IMR-90 (cell line): Measurements from ENCODE around the gene RBM34. TPM values are rescaled to one million over a fixed set of nuclear protein-coding genes. Genes with fewer than 3 reads are reported as not detected.

Source experiments
- ATAC-seq: fragments of 200-7000 bp; cut with Tn5 transposase; 2 replicates; pipeline ENCODE4 v1.9.1; 2020; ENCODE audit warnings: low read depth, mild to moderate bottlenecking, moderate library complexity
- BruUV-seq: library from RNA; stranded (reverse); fragments of 400-500 nt; replicated peaks from 2 replicates; lab custom pipeline; 2021; lab: Mats Ljungman, UMichigan
- CTCF ChIA-PET: fragments of 300-600 bp; formaldehyde crosslinking; extraction: SDS; loops from one replicate; lab custom pipeline; 2021; ENCODE audit warnings: antibody characterized with exemption; lab: Yijun Ruan, JAX
- POLR2A ChIA-PET: fragments of 300-600 bp; sonication (Branson Sonifier 250); formaldehyde crosslinking; loops from one replicate; lab custom pipeline; 2022; ENCODE audit warnings: antibody characterized with exemption; ENCODE audit not compliant: unreplicated experiment; lab: Charles Lee
- DNase-seq: peaks from one replicate; pipeline ENCODE4 v3.0.0; 2013
- H2AFZ ChIP-seq: replicated peaks from 2 replicates; pipeline ENCODE3; 2013; ENCODE audit warnings: low read length, mild to moderate bottlenecking; ENCODE audit not compliant: poor library complexity
- H2AK5ac ChIP-seq: 2 replicates; pipeline ENCODE4 v1.6.1; 2013; ENCODE audit warnings: low read depth, low read length, inconsistent platforms
- H2AK9ac ChIP-seq: replicated peaks from 2 replicates; pipeline ENCODE3; 2013; ENCODE audit warnings: mild to moderate bottlenecking, low read depth, low read length, moderate library complexity; ENCODE audit not compliant: poor library complexity
- H2BK120ac ChIP-seq: 2 replicates; pipeline ENCODE4 v1.6.1; 2013; ENCODE audit warnings: low read depth, low read length, inconsistent platforms
- H2BK15ac ChIP-seq: 3 replicates; pipeline ENCODE4 v1.6.1; 2013; ENCODE audit warnings: low read depth, low read length, inconsistent platforms
- H2BK20ac ChIP-seq: 2 replicates; pipeline ENCODE4 v1.6.1; 2013; ENCODE audit warnings: low read depth, mild to moderate bottlenecking, inconsistent platforms, low read length, moderate library complexity
- H2BK5ac ChIP-seq: 2 replicates; pipeline ENCODE4 v1.6.1; 2013; ENCODE audit warnings: mild to moderate bottlenecking, low read depth, low read length, inconsistent platforms; ENCODE audit not compliant: poor library complexity, severe bottlenecking
- H3K14ac ChIP-seq: replicated peaks from 2 replicates; pipeline ENCODE4 v1.6.1; 2013; ENCODE audit warnings: low read depth, low read length, inconsistent platforms
- H3K18ac ChIP-seq: 2 replicates; pipeline ENCODE4 v1.6.1; 2013; ENCODE audit warnings: low read depth, low read length, control low read depth
- H3K23ac ChIP-seq: 2 replicates; pipeline ENCODE4 v1.6.1; 2013; ENCODE audit warnings: low read depth, low read length, inconsistent platforms
- H3K27ac ChIP-seq: 2 replicates; pipeline ENCODE4 v1.5.1; 2013; ENCODE audit warnings: mild to moderate bottlenecking, control low read depth, low read length; ENCODE audit not compliant: insufficient read depth
- H3K27me3 ChIP-seq: 2 replicates; pipeline ENCODE4 v1.6.1; 2013; ENCODE audit warnings: low read length; ENCODE audit not compliant: control insufficient read depth, insufficient read depth
- H3K36me3 ChIP-seq: 2 replicates; pipeline ENCODE4 v1.6.1; 2013; ENCODE audit warnings: low read length, mixed read lengths; ENCODE audit not compliant: control insufficient read depth, insufficient read depth
- H3K4ac ChIP-seq: 2 replicates; pipeline ENCODE4 v1.6.1; 2013; ENCODE audit warnings: low read depth, low read length, inconsistent platforms
- H3K4me1 ChIP-seq: 2 replicates; pipeline ENCODE4 v1.6.1; 2013; ENCODE audit warnings: low read length, mixed read lengths; ENCODE audit not compliant: control insufficient read depth, insufficient read depth
- H3K4me2 ChIP-seq: 2 replicates; pipeline ENCODE4 v1.6.1; 2013; ENCODE audit warnings: low read depth, mild to moderate bottlenecking, control low read depth, low read length, moderate library complexity
- H3K4me3 ChIP-seq: 2 replicates; pipeline ENCODE4 v1.5.1; 2013; ENCODE audit warnings: low read depth, mild to moderate bottlenecking, control low read depth, low read length, moderate library complexity; ENCODE audit not compliant: insufficient read depth
- H3K56ac ChIP-seq: 2 replicates; pipeline ENCODE4 v1.6.1; 2013; ENCODE audit warnings: low read length, inconsistent platforms; ENCODE audit not compliant: insufficient read depth; ENCODE audit errors: extremely low read depth
- H3K79me1 ChIP-seq, 2 experiments: 2 replicates each; pipeline ENCODE4 v1.6.1; 2013; ENCODE audit warnings: low read length in 2 of 2, inconsistent platforms in 1 of 2, low read depth in 1 of 2
- H3K9ac ChIP-seq: 2 replicates; pipeline ENCODE4 v1.6.1; 2013; ENCODE audit warnings: low read depth, low read length, control low read depth
- H3K9me1 ChIP-seq: 2 replicates; pipeline ENCODE4 v1.6.1; 2013; ENCODE audit warnings: low read length, inconsistent platforms; ENCODE audit not compliant: insufficient read depth
- H3K9me3 ChIP-seq: 2 replicates; pipeline ENCODE4 v1.6.1; 2013; ENCODE audit warnings: low read length; ENCODE audit not compliant: control insufficient read depth, insufficient read depth
- H4K20me1 ChIP-seq: 2 replicates; pipeline ENCODE4 v1.6.1; 2013; ENCODE audit warnings: low read length, inconsistent platforms; ENCODE audit not compliant: insufficient read depth
- H4K5ac ChIP-seq: 2 replicates; pipeline ENCODE4 v1.6.1; 2013; ENCODE audit warnings: mild to moderate bottlenecking, low read depth, low read length, control low read depth
- H4K8ac ChIP-seq, 2 experiments: 2 replicates each; pipeline ENCODE4 v1.6.1; 2013; ENCODE audit warnings: low read depth in 2 of 2, low read length in 2 of 2, control low read depth in 1 of 2, inconsistent platforms in 1 of 2
- H4K91ac ChIP-seq: 2 replicates; pipeline ENCODE4 v1.6.1; 2013; ENCODE audit warnings: low read depth, low read length, inconsistent platforms; ENCODE audit not compliant: insufficient read depth
- BHLHE40 ChIP-seq: fragments of 150-350 bp; IDR thresholded peaks from 2 replicates; pipeline ENCODE4 v1.6.1; 2016; ENCODE audit warnings: mild to moderate bottlenecking, low read depth, low read length
- CEBPB ChIP-seq: IDR thresholded peaks from 2 replicates; pipeline ENCODE4 v1.6.1; 2012; ENCODE audit warnings: low read depth, low read length, improper control_type of control experiment
- CHD1 ChIP-seq: IDR thresholded peaks from 2 replicates; pipeline ENCODE4 v1.6.1; 2012; ENCODE audit warnings: low read depth, low read length, improper control_type of control experiment
- CTCF ChIP-seq: conservative IDR thresholded peaks from 2 replicates; pipeline ENCODE4 v1.5.1; 2012; ENCODE audit warnings: mild to moderate bottlenecking, low read depth, low read length, improper control_type of control experiment
- ELK1 ChIP-seq: fragments of 150-350 bp; IDR thresholded peaks from 2 replicates; pipeline ENCODE4 v1.6.1; 2016; ENCODE audit warnings: low read depth, mild to moderate bottlenecking, low read length, moderate library complexity, borderline replicate concordance
- FOS ChIP-seq: fragments of 150-350 bp; IDR thresholded peaks from 2 replicates; pipeline ENCODE4 v1.6.1; 2016; ENCODE audit warnings: low read depth, low read length
- MAFK ChIP-seq: IDR thresholded peaks from 2 replicates; pipeline ENCODE4 v1.6.1; 2012; ENCODE audit warnings: low read depth, low read length, improper control_type of control experiment
- MAZ ChIP-seq: IDR thresholded peaks from 2 replicates; pipeline ENCODE4 v1.6.1; 2012; ENCODE audit warnings: low read depth, mild to moderate bottlenecking, low read length, improper control_type of control experiment, moderate library complexity, borderline replicate concordance
- MXI1 ChIP-seq: IDR thresholded peaks from 2 replicates; pipeline ENCODE4 v1.6.1; 2012; ENCODE audit warnings: low read depth, mild to moderate bottlenecking, low read length, moderate library complexity, borderline replicate concordance
- NFE2L2 ChIP-seq: fragments of 150-350 bp; IDR thresholded peaks from 2 replicates; pipeline ENCODE4 v1.6.1; 2016; ENCODE audit warnings: low read depth, mild to moderate bottlenecking, low read length
- POLR2A ChIP-seq: IDR thresholded peaks from 2 replicates; pipeline ENCODE4 v1.6.1; 2012; ENCODE audit warnings: mild to moderate bottlenecking, low read depth, low read length
- RAD21 ChIP-seq: IDR thresholded peaks from 2 replicates; pipeline ENCODE4 v1.6.1; 2012; ENCODE audit warnings: low read length, improper control_type of control experiment
- RCOR1 ChIP-seq: IDR thresholded peaks from 2 replicates; pipeline ENCODE4 v1.6.1; 2012; ENCODE audit warnings: mild to moderate bottlenecking, low read length, improper control_type of control experiment; ENCODE audit not compliant: insufficient replicate concordance
- RFX5 ChIP-seq: IDR thresholded peaks from 2 replicates; pipeline ENCODE4 v1.8.0; 2012; ENCODE audit warnings: low read depth, mild to moderate bottlenecking, low read length, moderate library complexity
- SMC3 ChIP-seq: fragments of 150-350 bp; IDR thresholded peaks from 2 replicates; pipeline ENCODE4 v1.6.1; 2016; ENCODE audit warnings: low read depth, mild to moderate bottlenecking, antibody characterized with exemption, low read length, moderate library complexity
- USF2 ChIP-seq: fragments of 150-350 bp; IDR thresholded peaks from 2 replicates; pipeline ENCODE4 v1.6.1; 2017; ENCODE audit warnings: mild to moderate bottlenecking, antibody characterized with exemption, low read length, low read depth
- WGBS, 2 experiments: methylation state at CpG; one replicate each; pipeline versions ENCODE4 v1.1.5 to v1.1.7; 2013; ENCODE audit warnings: missing lambda C conversion rate in 2 of 2; ENCODE audit not compliant: insufficient read length in 1 of 2; ENCODE audit errors: extremely low coverage in 2 of 2; 5-methylcytosine and 5-hydroxymethylcytosine counted together
- dilution Hi-C: fragments of 300-500 bp; cut with HindIII; formaldehyde crosslinking; loops from one replicate; pipeline ENCODE4 v1.14.3; 2018; ENCODE audit warnings: low sequenced_read_pairs; ENCODE audit not compliant: unreplicated experiment
- in situ Hi-C: fragments of 300-500 bp; cut with MboI; formaldehyde crosslinking; loops from 3 replicates; pipeline ENCODE4 v1.14.3; 2019; ENCODE audit warnings: low sequenced_read_pairs, inconsistent platforms, mixed read lengths
- intact Hi-C: fragments of 100-400 bp; cut with micrococcal nuclease; formaldehyde crosslinking; loops from 2 replicates; pipeline ENCODE4 v1.10.0; 2022
- polyA plus RNA-seq, 3 experiments: library from polyadenylated mRNA; depleted of rRNA; stranded (reverse); fragments of >200 nt; gene quantifications; 2 replicates each; pipeline ENCODE4 v1.2.3, GENCODE V29; 2012; ENCODE audit warnings: low replicate concordance in 1 of 3
- total RNA-seq: library from RNA; depleted of rRNA; stranded (reverse); fragments of >200 nt; gene quantifications from 2 replicates; pipeline ENCODE4 v1.2.3, GENCODE V29; 2012

Gene RBM34
- total and polyA plus RNA-seq, 2 of the 4 experiments (the other 2 are of a cell fraction): 28.7 to 34.0 TPM

GRCh38 chr1:235168375-235168774, 7.3 kb upstream of the RBM34 start:
- dilution Hi-C loops: no loop called here

More at GRCh38 chr1:235168375-235168774, 7.3 kb upstream of the RBM34 start:
- no peak overlapping the region for H2AFZ ChIP-seq
- H3K23ac ChIP-seq: no peak overlapping the region
- no peak overlapping the region for H3K9ac ChIP-seq
- intact Hi-C loops: no loop called here
- no peaks in the 10 kb centered on the region for H3K4me1 ChIP-seq
- no TSS peak for BruUV-seq
- H2AK5ac ChIP-seq: no peak overlapping the region
- H4K5ac ChIP-seq: no peak overlapping the region
- in situ Hi-C loops: no loop called here
- H3K79me1 ChIP-seq: peaks cover 0 to 5% of the 10 kb centered on the region in 2 experiments; a peak in 1 of 4 replicates
- no peak overlapping the region for H3K27ac ChIP-seq
- H3K4me2 ChIP-seq: no peak overlapping the region
- H3K14ac ChIP-seq: no peak overlapping the region
- no peak overlapping the region for H4K8ac ChIP-seq
- no peak overlapping the region for H2AK9ac ChIP-seq
- no peaks in the 10 kb centered on the region for H3K9me3 ChIP-seq
- ATAC-seq: no peak
- no peaks in the 10 kb centered on the region for H3K27me3 ChIP-seq
- no peak overlapping the region for H3K4ac ChIP-seq
- no peak overlapping the region for H2BK15ac ChIP-seq
- DNase-seq: no peak
- H2BK5ac ChIP-seq: no peak overlapping the region
- H2BK20ac ChIP-seq: no peak overlapping the region
- H3K36me3 ChIP-seq: peaks cover 28% of the 10 kb centered on the region
- no peak for TF ChIP-seq RAD21
- TF ChIP-seq SMC3: no peak
- TF ChIP-seq ELK1: no peak
- no peak for TF ChIP-seq BHLHE40
- no peak for TF ChIP-seq MAFK
- TF ChIP-seq CHD1: no peak
- no peak for TF ChIP-seq RFX5
- no peak for TF ChIP-seq RCOR1
- no peak for TF ChIP-seq MAZ
- no peak for TF ChIP-seq MXI1
- no peak for TF ChIP-seq NFE2L2
- no peak for TF ChIP-seq CTCF
- no peak for TF ChIP-seq USF2
- TF ChIP-seq FOS: no peak
- no peak for TF ChIP-seq POLR2A
- TF ChIP-seq CEBPB: no peak
- no peak overlapping the region for H3K18ac ChIP-seq
- H4K20me1 ChIP-seq: no peaks in the 10 kb centered on the region
- ChIA-PET POLR2A (no interaction called here), CTCF (interaction anchor here (0.6 kb wide), 1 partner anchor 15 kb away, joined by 3 read pairs; no protein-coding TSS in a partner anchor)
- H3K4me3 ChIP-seq: no peak overlapping the region
- no peak overlapping the region for H4K91ac ChIP-seq
- WGBS, 2 experiments: no CpG with 5 or more reads among the region's 3 CpGs
- no peaks in the 10 kb centered on the region for H3K9me1 ChIP-seq
- no peak overlapping the region for H3K56ac ChIP-seq
- H2BK120ac ChIP-seq: no peak overlapping the region
